OCI-LY7 (cell line): ENCODE measurements around the gene NAV2.

Experiments used
- CTCF ChIP-seq: fragments of 200-600 bp; sonication (generic); conservative IDR thresholded peaks from 2 replicates; pipeline ENCODE4 v1.5.1; 2014; ENCODE audit warnings: mild to moderate bottlenecking, antibody characterized with exemption, low read length, moderate library complexity, mixed read lengths
- EZH2phosphoT487 ChIP-seq: fragments of 200-600 bp; sonication (generic); IDR thresholded peaks from 2 replicates; pipeline ENCODE4 v1.6.1; 2018; ENCODE audit warnings: low read depth, borderline replicate concordance, mild to moderate bottlenecking, mixed run types, antibody characterized with exemption, low read length, moderate library complexity, mixed read lengths

- no peak for TF ChIP-seq CTCF
- no peak for TF ChIP-seq EZH2phosphoT487
Measured at GRCh38 chr11:19785265-19785664, 72.6 kb downstream of the NAV2 start.
